Measurements from ENCODE around the gene ACADM.
"Not testable (repeated sequence)": the region's sequence is repeated elsewhere in the genome, so short reads cannot be mapped to it uniquely, and the experiment has no call there.

ACADM gene

DNA sequence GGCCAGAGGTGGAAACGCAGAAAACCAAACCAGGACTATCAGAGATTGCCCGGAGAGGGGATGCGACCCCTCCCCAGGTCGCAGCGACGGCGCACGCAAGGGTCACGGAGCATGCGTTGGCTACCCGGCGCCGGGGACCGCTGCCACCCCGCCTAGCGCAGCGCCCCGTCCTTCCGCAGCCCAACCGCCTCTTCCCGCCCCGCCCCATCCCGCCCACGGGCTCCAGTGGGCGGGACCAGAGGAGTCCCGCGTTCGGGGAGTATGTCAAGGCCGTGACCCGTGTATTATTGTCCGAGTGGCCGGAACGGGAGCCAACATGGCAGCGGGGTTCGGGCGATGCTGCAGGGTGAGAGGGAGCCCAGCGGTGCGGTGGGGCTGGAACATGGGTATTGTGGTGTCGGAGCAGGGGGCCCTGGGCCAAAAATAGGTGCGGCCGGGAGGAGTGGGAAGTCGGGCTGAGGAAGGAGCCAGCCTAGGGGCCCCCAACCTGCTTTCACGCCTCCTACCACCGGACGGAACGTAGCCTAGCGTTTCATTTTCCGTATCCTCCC is at the start of gene ACADM:
Gene ACADM, plus strand, starts transcription at position 238 of the 551 bp plus-strand sequence. Its CDS starts 79 bp downstream, at position 317.
- TF ChIP-seq, protein P1, sequence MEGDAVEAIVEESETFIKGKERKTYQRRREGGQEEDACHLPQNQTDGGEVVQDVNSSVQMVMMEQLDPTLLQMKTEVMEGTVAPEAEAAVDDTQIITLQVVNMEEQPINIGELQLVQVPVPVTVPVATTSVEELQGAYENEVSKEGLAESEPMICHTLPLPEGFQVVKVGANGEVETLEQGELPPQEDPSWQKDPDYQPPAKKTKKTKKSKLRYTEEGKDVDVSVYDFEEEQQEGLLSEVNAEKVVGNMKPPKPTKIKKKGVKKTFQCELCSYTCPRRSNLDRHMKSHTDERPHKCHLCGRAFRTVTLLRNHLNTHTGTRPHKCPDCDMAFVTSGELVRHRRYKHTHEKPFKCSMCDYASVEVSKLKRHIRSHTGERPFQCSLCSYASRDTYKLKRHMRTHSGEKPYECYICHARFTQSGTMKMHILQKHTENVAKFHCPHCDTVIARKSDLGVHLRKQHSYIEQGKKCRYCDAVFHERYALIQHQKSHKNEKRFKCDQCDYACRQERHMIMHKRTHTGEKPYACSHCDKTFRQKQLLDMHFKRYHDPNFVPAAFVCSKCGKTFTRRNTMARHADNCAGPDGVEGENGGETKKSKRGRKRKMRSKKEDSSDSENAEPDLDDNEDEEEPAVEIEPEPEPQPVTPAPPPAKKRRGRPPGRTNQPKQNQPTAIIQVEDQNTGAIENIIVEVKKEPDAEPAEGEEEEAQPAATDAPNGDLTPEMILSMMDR (conservative IDR thresholded peaks at IDR 0.05; ENCODE audit: control insufficient read depth, insufficient read depth, low read depth, low read length) = no peak
- DNase-seq (ENCODE audit: low read depth) = peak; percentile 74
- peak within 1 kb of the TSS; percentile 92 for H3K4me3 ChIP-seq (ENCODE audit: control insufficient read depth, low read depth, low read length)

DNA sequence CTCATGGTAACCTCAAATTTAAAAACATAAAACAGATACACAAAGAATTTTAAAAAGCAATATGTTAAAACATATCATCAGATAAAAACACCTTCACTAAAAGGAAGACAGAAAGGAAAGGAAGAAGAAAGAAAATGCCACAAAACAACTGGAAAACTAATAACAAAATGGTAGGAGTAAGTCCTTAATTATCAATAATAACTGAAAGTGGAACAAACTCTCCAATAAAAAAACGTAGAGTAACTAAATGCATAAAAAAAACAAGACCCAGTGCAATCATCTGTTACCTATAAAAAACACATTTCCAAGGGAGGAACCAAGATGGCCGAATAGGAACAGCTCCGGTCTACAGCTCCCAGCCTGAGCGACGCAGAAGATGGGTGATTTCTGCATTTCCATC is 47.1 kb upstream of the ACADM start:
- no peak overlapping the region for H3K4me3 ChIP-seq (ENCODE audit: control insufficient read depth, low read depth, low read length)
- no peak for DNase-seq (ENCODE audit: low read depth)
- TF ChIP-seq, protein P1 (conservative IDR thresholded peaks at IDR 0.05; ENCODE audit: control insufficient read depth, insufficient read depth, low read depth, low read length) = no peak

DNA sequence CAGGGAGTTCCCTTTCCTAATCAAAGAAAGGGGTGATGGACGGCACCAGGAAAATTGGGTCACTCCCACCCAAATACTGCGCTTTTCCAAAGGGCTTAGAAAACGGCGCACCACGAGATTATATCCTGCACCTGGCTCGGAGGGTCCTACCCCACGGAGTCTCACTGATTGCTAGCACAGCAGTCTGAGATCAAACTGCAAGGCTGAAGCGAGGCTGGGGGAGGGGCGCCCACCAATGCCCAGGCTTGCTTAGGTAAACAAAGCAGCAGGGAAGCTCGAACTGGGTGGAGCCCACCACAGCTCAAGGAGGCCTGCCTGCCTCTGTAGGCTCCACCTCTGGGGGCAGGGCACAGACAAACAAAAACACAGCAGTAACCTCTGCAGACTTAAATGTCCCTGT is 46.5 kb upstream of the ACADM start:
- H3K4me3 ChIP-seq (ENCODE audit: control insufficient read depth, low read depth, low read length) = not testable (repeated sequence)

DNA sequence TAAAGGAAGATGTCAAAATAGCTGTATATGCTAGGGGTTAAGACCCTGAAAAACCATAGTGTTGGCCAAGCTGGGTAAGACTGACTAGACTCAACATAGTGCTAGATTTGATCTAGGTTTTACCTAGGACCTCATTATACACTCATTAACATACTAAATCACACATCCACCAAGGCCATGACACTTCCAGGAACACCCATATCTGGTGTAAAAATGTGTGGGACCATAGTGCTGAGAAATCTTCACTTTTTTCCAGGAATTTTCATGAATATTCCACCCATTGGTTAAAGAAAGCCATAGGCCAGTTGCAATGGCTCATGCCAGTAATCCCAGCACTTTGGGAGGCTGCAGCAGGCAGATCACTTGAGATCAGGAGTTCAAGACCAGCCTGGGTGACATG is 34.0 kb upstream of the ACADM start:
- TF ChIP-seq, protein P1 (conservative IDR thresholded peaks at IDR 0.05; ENCODE audit: control insufficient read depth, insufficient read depth, low read depth, low read length) = no peak
- no peak for DNase-seq (ENCODE audit: low read depth)
- no peak overlapping the region for H3K4me3 ChIP-seq (ENCODE audit: control insufficient read depth, low read depth, low read length)

More for the DNA sequence above, 46.5 kb upstream of the ACADM start:
- not testable (repeated sequence) for DNase-seq (ENCODE audit: low read depth)

DNA sequence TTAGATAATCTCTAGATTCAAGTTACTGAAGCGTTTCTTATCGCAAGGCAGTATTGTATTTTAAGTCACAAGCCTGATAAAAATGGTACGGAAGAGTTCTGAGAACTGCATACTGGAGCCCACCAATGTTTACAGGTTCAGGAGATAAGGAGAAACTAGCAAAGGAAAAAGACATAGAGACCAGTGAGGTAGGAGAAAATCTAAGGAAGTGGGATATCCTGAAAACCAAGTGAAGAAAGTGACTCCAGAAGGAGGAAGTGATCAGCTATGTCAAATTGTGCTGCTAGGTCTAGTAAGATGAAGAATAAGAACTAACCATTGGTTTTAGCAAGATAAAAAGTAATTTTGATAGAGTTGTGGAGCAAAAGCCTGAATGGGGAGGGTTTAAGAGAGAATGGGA is 31.0 kb upstream of the ACADM start:
- TF ChIP-seq, protein P1 (conservative IDR thresholded peaks at IDR 0.05; ENCODE audit: control insufficient read depth, insufficient read depth, low read depth, low read length) = no peak
- no peak for DNase-seq (ENCODE audit: low read depth)
- no peak overlapping the region for H3K4me3 ChIP-seq (ENCODE audit: control insufficient read depth, low read depth, low read length)

DNA sequence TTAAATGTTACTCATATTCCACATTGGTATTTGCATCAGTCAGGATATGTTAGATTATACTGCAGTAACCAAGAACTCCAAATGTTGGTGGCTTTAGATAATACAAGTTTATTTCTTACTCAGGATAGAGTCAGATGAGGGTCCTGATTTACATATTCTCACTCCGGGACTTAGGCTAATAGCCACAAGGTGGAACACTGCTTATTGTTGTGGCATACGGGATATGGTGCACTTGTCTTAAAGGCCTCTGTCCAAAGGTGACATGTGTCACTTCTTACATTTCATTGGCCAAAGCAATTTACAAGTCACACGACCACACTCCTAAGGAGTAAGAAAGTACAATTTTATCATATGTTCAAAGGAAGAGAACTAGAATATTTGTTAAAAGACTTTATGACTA is 28.5 kb upstream of the ACADM start:
- TF ChIP-seq, protein P1 (conservative IDR thresholded peaks at IDR 0.05; ENCODE audit: control insufficient read depth, insufficient read depth, low read depth, low read length) = no peak
- no peak overlapping the region for H3K4me3 ChIP-seq (ENCODE audit: control insufficient read depth, low read depth, low read length)
- no peak for DNase-seq (ENCODE audit: low read depth)

DNA sequence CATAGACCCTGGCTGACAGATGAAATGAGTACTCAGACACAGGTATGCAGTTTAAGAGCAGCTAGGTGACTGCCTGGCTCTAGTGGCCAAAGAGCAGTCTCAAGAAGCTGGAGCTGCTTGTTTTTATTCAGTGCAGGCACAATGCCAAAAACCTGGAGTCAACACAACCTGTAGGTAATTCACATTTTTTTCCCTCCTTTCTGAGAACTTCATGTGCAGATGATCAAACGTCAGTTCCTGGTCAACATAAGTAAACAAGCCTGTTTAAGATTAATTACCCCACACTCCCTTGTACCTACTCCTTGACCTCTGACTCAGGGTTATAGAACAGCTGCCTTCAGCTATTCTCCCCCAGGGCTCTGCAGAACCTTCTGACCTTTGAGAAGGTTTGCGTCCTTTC is 17.3 kb upstream of the ACADM start:
- H3K4me3 ChIP-seq (ENCODE audit: control insufficient read depth, low read depth, low read length) = no peak overlapping the region
- TF ChIP-seq, protein P1 (conservative IDR thresholded peaks at IDR 0.05; ENCODE audit: control insufficient read depth, insufficient read depth, low read depth, low read length) = no peak
- no peak for DNase-seq (ENCODE audit: low read depth)
